Upper lobe of right lung (tissue), 1 donor: ENCODE data around the gene PPP6R3. TPM values are rescaled to one million over a fixed set of nuclear protein-coding genes. Genes with fewer than 3 reads are reported as not detected.

Source experiments
- ATAC-seq: fragments of 200-7000 bp; cut with Tn5 transposase; one replicate; pipeline ENCODE4 v1.9.1; 2020; ENCODE audit warnings: mild to moderate bottlenecking, moderate library complexity
- DNase-seq: peaks from one replicate; pipeline ENCODE4 v3.0.0-alpha.2; 2020
- H3K27ac ChIP-seq: fragments of 200-600 bp; one replicate; pipeline ENCODE4 v1.8.0; 2022
- H3K27me3 ChIP-seq: fragments of 200-600 bp; one replicate; pipeline ENCODE4 v1.8.0; 2022; ENCODE audit warnings: mild to moderate bottlenecking
- H3K36me3 ChIP-seq: fragments of 200-600 bp; one replicate; pipeline ENCODE4 v1.8.0; 2022
- H3K4me1 ChIP-seq: fragments of 200-600 bp; one replicate; pipeline ENCODE4 v1.8.0; 2022
- H3K4me3 ChIP-seq: fragments of 200-600 bp; one replicate; pipeline ENCODE4 v1.8.0; 2022; ENCODE audit warnings: mild to moderate bottlenecking
- H3K9me3 ChIP-seq: fragments of 200-600 bp; one replicate; pipeline ENCODE4 v1.8.0; 2022
- intact Hi-C: fragments of 100-400 bp; cut with DNase I; formaldehyde crosslinking; loops from one replicate; pipeline ENCODE4 v1.11.0; 2022
- total RNA-seq: library from RNA; stranded (reverse); fragmentation: NEBNext Ultra II Directional; extraction: Animal tissue kit (Norgen Biotek cat#: 25700); gene quantifications from one replicate; pipeline ENCODE4 v1.2.1, GENCODE V29; 2021
- TF ChIP-seq, protein P1 (sequence below): fragments of 200-600 bp; IDR thresholded peaks from one replicate; pipeline ENCODE4 v1.8.0; 2022; ENCODE audit warnings: antibody characterized with exemption
- donor health status: DM: no; HTN: yes; CAD: no; lungs with severe emphysema.

Gene PPP6R3
- total RNA-seq, 1 donor from 2014 or later, result 93.2 TPM

DNA sequence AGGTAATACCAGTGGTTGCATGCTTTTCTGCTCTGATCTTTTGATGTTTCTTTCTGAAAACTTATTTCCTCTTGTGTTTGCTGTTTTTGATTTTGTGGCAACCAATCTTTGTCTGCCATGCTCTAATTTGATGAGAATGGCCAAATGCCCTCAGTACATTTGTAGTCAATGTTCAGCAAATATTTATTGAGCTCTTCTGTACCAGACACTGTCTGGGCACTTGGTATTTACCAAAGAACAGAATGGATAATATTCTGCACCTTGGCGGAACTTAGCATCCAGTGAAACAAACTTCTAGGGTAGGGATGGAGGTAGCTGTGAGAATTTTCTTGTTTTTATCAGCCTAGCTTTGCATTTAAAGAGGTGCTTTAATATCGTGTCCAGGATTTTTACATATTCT lies 19.6 kb downstream of the PPP6R3 start:
- Histone ChIP-seq H3K36me3 (no peaks in the 10 kb centered on the region), H3K4me3 (no peak overlapping the region), H3K4me1 (peaks cover 21% of the 10 kb centered on the region), H3K27ac (no peak overlapping the region), H3K9me3 (no peaks in the 10 kb centered on the region), H3K27me3 (no peaks in the 10 kb centered on the region)
- TF ChIP-seq, protein P1, sequence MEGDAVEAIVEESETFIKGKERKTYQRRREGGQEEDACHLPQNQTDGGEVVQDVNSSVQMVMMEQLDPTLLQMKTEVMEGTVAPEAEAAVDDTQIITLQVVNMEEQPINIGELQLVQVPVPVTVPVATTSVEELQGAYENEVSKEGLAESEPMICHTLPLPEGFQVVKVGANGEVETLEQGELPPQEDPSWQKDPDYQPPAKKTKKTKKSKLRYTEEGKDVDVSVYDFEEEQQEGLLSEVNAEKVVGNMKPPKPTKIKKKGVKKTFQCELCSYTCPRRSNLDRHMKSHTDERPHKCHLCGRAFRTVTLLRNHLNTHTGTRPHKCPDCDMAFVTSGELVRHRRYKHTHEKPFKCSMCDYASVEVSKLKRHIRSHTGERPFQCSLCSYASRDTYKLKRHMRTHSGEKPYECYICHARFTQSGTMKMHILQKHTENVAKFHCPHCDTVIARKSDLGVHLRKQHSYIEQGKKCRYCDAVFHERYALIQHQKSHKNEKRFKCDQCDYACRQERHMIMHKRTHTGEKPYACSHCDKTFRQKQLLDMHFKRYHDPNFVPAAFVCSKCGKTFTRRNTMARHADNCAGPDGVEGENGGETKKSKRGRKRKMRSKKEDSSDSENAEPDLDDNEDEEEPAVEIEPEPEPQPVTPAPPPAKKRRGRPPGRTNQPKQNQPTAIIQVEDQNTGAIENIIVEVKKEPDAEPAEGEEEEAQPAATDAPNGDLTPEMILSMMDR, result no peak
- intact Hi-C loops, result no loop called here
- DNase-seq (no peak), ATAC-seq (no peak)

DNA sequence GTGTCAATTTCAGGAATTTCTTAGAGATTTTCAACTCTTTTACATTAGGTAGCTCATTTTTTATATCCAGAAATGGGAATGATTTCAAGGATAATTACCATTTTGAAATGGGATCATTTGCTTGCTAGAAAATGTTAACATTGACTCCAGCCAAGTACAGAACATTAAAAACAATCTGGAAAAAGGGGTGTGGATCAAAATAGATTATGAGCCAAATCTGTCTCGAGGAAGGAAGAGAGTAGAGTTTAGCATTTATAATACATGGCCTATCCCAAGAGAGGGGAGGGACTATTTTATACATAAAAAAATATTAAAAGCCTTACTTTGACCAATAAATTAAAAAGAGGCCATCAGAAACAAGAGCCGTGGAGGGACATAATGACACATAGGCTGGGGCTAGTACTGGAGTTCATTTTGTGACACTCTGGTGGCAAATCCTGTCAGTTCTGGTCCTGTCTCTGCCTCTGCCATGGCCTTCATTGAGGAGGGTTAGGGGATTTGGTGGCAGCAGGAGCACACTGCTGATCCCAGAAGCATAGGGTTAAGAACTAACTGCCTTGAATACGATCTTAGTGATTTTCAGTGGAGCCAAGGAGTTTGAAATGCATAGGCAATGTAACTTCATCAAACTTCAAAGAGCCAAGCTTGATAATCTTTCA lies 20.4 kb downstream of the PPP6R3 start:
- ATAC-seq, result no peak
- Histone ChIP-seq H3K4me3 (no peak overlapping the region), H3K4me1 (peaks cover 21% of the 10 kb centered on the region), H3K27ac (no peak overlapping the region), H3K9me3 (no peaks in the 10 kb centered on the region), H3K27me3 (no peaks in the 10 kb centered on the region), H3K36me3 (no peaks in the 10 kb centered on the region)
- TF ChIP-seq, protein P1, result no peak
- DNase-seq, result no peak
- intact Hi-C loops, result no loop called here

DNA sequence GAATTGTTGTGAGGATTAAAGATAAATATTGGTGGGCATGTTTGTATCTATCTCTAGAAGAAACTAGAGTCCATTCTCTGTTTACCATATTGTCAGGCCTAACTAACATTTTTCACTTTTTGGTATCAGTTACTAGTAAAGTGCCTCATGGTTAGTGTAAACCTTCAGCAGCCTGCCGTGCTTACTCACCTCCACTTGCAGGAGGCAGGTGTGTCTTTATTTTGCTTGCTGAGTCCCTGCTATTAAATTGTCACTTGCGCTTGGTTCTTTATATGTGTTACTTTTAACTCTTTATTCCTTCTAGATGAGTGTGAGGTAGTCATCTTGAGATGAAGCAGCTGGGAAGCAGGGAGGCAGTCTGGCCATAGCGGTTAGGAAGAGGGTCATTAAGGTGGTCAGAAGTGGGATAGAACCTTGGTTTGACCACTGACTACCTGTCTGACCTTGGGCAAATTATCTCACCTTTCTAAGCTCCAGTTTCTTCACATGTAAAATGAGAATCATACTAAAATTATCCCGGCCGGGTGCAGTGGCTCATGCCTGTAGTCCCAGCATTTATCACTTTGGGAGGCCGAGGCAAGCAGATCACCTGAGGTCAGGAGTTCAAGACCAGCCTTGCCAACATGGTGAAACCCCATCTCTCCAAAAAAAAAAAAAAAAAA lies 21.2 kb downstream of the PPP6R3 start:
- Histone ChIP-seq H3K36me3 (no peaks in the 10 kb centered on the region), H3K27ac (no peak overlapping the region), H3K4me1 (peaks cover 19% of the 10 kb centered on the region), H3K27me3 (no peaks in the 10 kb centered on the region), H3K9me3 (no peaks in the 10 kb centered on the region), H3K4me3 (no peak overlapping the region)
- intact Hi-C loops, result no loop called here
- TF ChIP-seq, protein P1, result no peak
- DNase-seq (no peak), ATAC-seq (no peak)

DNA sequence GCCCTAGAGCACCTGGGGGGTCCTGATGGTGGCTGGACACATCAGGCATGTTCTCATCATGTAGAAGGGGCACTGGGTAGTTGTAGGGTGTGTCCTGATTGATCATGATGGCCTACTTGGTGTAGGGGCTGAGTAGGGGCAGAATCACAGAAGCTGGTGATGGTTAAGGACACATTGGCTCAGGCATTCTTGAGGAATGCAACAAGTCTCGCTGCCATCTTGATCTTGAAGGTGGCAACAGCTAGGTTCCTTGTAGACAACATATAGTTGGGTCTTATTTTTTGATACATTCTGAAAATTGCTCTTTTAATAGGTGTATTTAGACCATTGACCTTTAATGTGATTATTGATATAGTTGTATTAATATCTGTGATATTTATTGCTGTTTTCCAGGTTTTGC lies 28.1 kb downstream of the PPP6R3 start:
- intact Hi-C loops, result no loop called here

DNA sequence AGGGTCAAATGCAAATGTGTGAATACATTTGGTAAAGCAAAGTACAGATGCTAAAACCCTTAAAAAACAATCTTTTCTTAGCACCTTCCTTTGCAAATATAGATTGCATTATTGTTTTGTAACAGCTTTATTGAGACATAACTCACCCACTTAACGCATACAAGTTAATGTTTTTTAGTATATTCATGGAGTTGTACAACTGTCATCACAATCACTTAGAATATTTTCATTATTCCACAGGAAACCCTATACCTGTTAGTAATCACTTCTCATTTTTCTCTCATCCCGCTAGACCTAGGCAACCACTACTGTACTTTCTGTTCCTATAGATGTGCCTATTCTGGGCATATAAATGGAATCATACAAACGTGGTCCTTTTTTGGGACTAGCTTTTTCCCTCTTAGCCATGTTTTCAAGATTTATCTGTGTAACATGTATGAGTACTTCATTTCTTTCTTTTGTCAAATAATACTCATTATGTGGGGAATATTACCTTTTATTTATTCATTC lies 34.7 kb downstream of the PPP6R3 start:
- H3K27ac ChIP-seq, result no peak overlapping the region
- peaks cover 41% of the 10 kb centered on the region for H3K4me1 ChIP-seq
- DNase-seq (no peak), ATAC-seq (no peak)
- no peaks in the 10 kb centered on the region for H3K27me3 ChIP-seq
- intact Hi-C loops, result no loop called here
- H3K36me3 ChIP-seq, result no peaks in the 10 kb centered on the region
- no peaks in the 10 kb centered on the region for H3K9me3 ChIP-seq
- TF ChIP-seq, protein P1, result no peak
- H3K4me3 ChIP-seq, result no peak overlapping the region

More for the DNA sequence above, 28.1 kb downstream of the PPP6R3 start:
- DNase-seq (no peak), ATAC-seq (no peak)
- TF ChIP-seq, protein P1, result no peak
- no peak overlapping the region for H3K27ac ChIP-seq
- H3K4me3 ChIP-seq, result no peak overlapping the region
- H3K4me1 ChIP-seq, result peaks cover 8% of the 10 kb centered on the region
- H3K36me3 ChIP-seq, result no peaks in the 10 kb centered on the region
- H3K9me3 ChIP-seq, result no peaks in the 10 kb centered on the region
- H3K27me3 ChIP-seq, result no peaks in the 10 kb centered on the region
